OCI-LY1 (cell line): ENCODE measurements around the gene PGAP2.
"Not testable (repeated sequence)": the region's sequence is repeated elsewhere in the genome, so short reads cannot be mapped to it uniquely, and the experiment has no call there.

ENCODE experiments used
- H2AFZ ChIP-seq: fragments of 200-600 bp; sonication (generic), shearing (Covaris generic); 2 replicates; pipeline ENCODE4 v1.6.0; 2014; ENCODE audit warnings: antibody characterized with exemption, mild to moderate bottlenecking, low read length
- H3F3A ChIP-seq: fragments of 200-600 bp; sonication (generic), shearing (Covaris generic); 2 replicates; pipeline ENCODE4 v1.6.0; 2014; ENCODE audit warnings: mild to moderate bottlenecking, antibody characterized with exemption, low read length, moderate library complexity; ENCODE audit not compliant: insufficient read depth
- H3K27ac ChIP-seq: fragments of 200-600 bp; sonication (generic); 2 replicates; pipeline ENCODE4 v1.5.1; 2014; ENCODE audit warnings: low read length, mixed run types, mild to moderate bottlenecking, low read depth; ENCODE audit not compliant: poor library complexity, severe bottlenecking
- H3K27me3 ChIP-seq: fragments of 200-600 bp; sonication (generic); 2 replicates; pipeline ENCODE4 v1.6.0; 2014; ENCODE audit warnings: antibody characterized with exemption, mild to moderate bottlenecking, low read length, moderate library complexity; ENCODE audit not compliant: insufficient read depth
- H3K36me3 ChIP-seq: fragments of 200-600 bp; sonication (generic); 2 replicates; pipeline ENCODE4 v1.6.1; 2014; ENCODE audit warnings: mild to moderate bottlenecking, antibody characterized with exemption, low read length, moderate library complexity, mixed read lengths; ENCODE audit not compliant: insufficient read depth
- H3K4me1 ChIP-seq: fragments of 200-600 bp; sonication (generic); 2 replicates; pipeline ENCODE4 v1.5.1; 2014; ENCODE audit warnings: mild to moderate bottlenecking, low read length, moderate library complexity; ENCODE audit not compliant: insufficient read depth, severe bottlenecking
- H3K4me2 ChIP-seq: fragments of 200-600 bp; sonication (generic), shearing (Covaris generic); 2 replicates; pipeline ENCODE4 v1.6.1; 2014; ENCODE audit warnings: low read length
- H3K4me3 ChIP-seq: fragments of 200-600 bp; sonication (generic); 2 replicates; pipeline ENCODE4 v1.5.1; 2014; ENCODE audit warnings: low read length, low read depth, mild to moderate bottlenecking, mixed read lengths; ENCODE audit not compliant: poor library complexity, severe bottlenecking
- H3K79me2 ChIP-seq: fragments of 200-600 bp; shearing (Covaris generic); 2 replicates; pipeline ENCODE4 v1.6.1; 2016; ENCODE audit warnings: mixed run types, low read length, mixed read lengths; ENCODE audit not compliant: insufficient read depth
- H3K9ac ChIP-seq: fragments of 200-600 bp; sonication (generic), shearing (Covaris generic); 2 replicates; pipeline ENCODE4 v1.6.1; 2014; ENCODE audit warnings: mild to moderate bottlenecking, low read length, mixed read lengths
- H3K9me2 ChIP-seq: fragments of 200-600 bp; sonication (generic), shearing (Covaris generic); 2 replicates; pipeline ENCODE4 v1.6.1; 2014; ENCODE audit warnings: low read depth, mild to moderate bottlenecking, low read length, mixed read lengths
- H3K9me3 ChIP-seq: fragments of 200-600 bp; shearing (Covaris generic); 2 replicates; pipeline ENCODE4 v1.6.1; 2014; ENCODE audit warnings: low read length, mixed read lengths
- H4K20me1 ChIP-seq: fragments of 200-600 bp; sonication (generic), shearing (Covaris generic); 2 replicates; pipeline ENCODE4 v1.6.0; 2016; ENCODE audit warnings: mild to moderate bottlenecking, low read length; ENCODE audit not compliant: insufficient read depth
- CTCF ChIP-seq: fragments of 200-600 bp; sonication (generic), shearing (Covaris generic); IDR thresholded peaks from 2 replicates; pipeline ENCODE4 v1.5.1; 2017; ENCODE audit warnings: mild to moderate bottlenecking, antibody characterized with exemption, low read length, moderate library complexity, mixed read lengths
- EZH2 ChIP-seq: fragments of 200-600 bp; sonication (generic), shearing (Covaris generic); IDR thresholded peaks from 2 replicates; pipeline ENCODE4 v1.8.0; 2017; ENCODE audit warnings: borderline replicate concordance, mixed run types, mild to moderate bottlenecking, antibody characterized with exemption, low read length, moderate library complexity, mixed read lengths

The PGAP2 gene

GRCh38 chr11:3786781-3787428 is 21.5 kb upstream of the PGAP2 start:
- no peaks in the 10 kb centered on the region for H4K20me1 ChIP-seq
- H3K36me3 ChIP-seq = peaks cover 51% of the 10 kb centered on the region
- TF ChIP-seq CTCF (no peak), EZH2 (no peak)

GRCh38 chr11:3794387-3794786 is 14.0 kb upstream of the PGAP2 start:
- H3K27ac ChIP-seq, H3F3A ChIP-seq, H3K9me3 ChIP-seq, H3K27me3 ChIP-seq, H4K20me1 ChIP-seq, H3K9me2 ChIP-seq, H3K4me2 ChIP-seq, H2AFZ ChIP-seq, H3K9ac ChIP-seq, H3K4me3 ChIP-seq: not testable (repeated sequence)
- Histone ChIP-seq H3K36me3 (peaks cover 52% of the 10 kb centered on the region), H3K4me1 (peaks cover 28% of the 10 kb centered on the region), H3K79me2 (peaks cover 72% of the 10 kb centered on the region)

More at GRCh38 chr11:3786781-3787428, 21.5 kb upstream of the PGAP2 start:
- Histone ChIP-seq H3K79me2 (peaks cover 96% of the 10 kb centered on the region), H3K4me3 (no peak overlapping the region), H3K27me3 (no peaks in the 10 kb centered on the region), H3K27ac (no peak overlapping the region), H3F3A (no peaks in the 10 kb centered on the region), H3K4me1 (peaks cover 24% of the 10 kb centered on the region), H3K9me3 (no peaks in the 10 kb centered on the region), H3K9me2 (no peaks in the 10 kb centered on the region), H2AFZ (no peak overlapping the region), H3K9ac (no peak overlapping the region), H3K4me2 (no peak overlapping the region; the same call in 1 of the 2 replicates)

- peaks cover 46% of the 10 kb centered on the region for H3K36me3 ChIP-seq
- H3F3A ChIP-seq = no peaks in the 10 kb centered on the region
- H3K4me3 ChIP-seq = peak overlapping the region; percentile 79
- H3K27me3 ChIP-seq = no peaks in the 10 kb centered on the region
- peaks cover 62% of the 10 kb centered on the region for H3K79me2 ChIP-seq
- no peaks in the 10 kb centered on the region for H3K9me2 ChIP-seq
- H3K4me1 ChIP-seq = peaks cover 28% of the 10 kb centered on the region
- no peak overlapping the region for H2AFZ ChIP-seq
- H3K9ac ChIP-seq = peak overlapping the region; percentile 83
- H3K27ac ChIP-seq = no peak overlapping the region
- no peaks in the 10 kb centered on the region for H3K9me3 ChIP-seq
- 0 out of 2 replicates have a peak, but pooled peaks cover 3% of the 10 kb centered on the region for H4K20me1 ChIP-seq
- H3K4me2 ChIP-seq = peak overlapping the region; percentile 97
- TF ChIP-seq EZH2 (no peak), CTCF (no peak)
These were observed 13.0 kb upstream of the PGAP2 start for GRCh38 chr11:3795131-3796001.
